Psoas muscle (tissue), 8 donors: ENCODE data around the gene TUFM. TPM values are rescaled to one million over a fixed set of nuclear protein-coding genes. Genes with fewer than 3 reads are reported as not detected.

Experiments
- ATAC-seq, 4 donors: fragments of 200-7000 bp; cut with Tn5 transposase; one replicate each; pipeline ENCODE4 v1.9.1; 2020; ENCODE audit warnings: moderate library complexity in 3 of 4, mild to moderate bottlenecking in 2 of 4
- DNase-seq, 2 donors: peaks; one replicate each; pipeline ENCODE4 v3.0.0-alpha.2; 2020
- H3K27ac ChIP-seq: fragments of 200-600 bp; one replicate; pipeline ENCODE4 v1.8.0; 2022
- H3K27me3 ChIP-seq, 3 donors: fragments of 200-600 bp in 1 of 3; one replicate each; pipeline versions ENCODE4 v1.6.1 to v1.8.0; 2013 to 2022; ENCODE audit warnings: low read length in 2 of 3, mild to moderate bottlenecking in 2 of 3, moderate library complexity in 1 of 3; ENCODE audit not compliant: insufficient read depth in 3 of 3
- H3K36me3 ChIP-seq, 2 donors: fragments of 200-600 bp in 1 of 2; one replicate each; pipeline versions ENCODE4 v1.6.1 to v1.8.0; 2013 to 2022; ENCODE audit warnings: low read depth in 1 of 2, mild to moderate bottlenecking in 1 of 2, moderate library complexity in 1 of 2; ENCODE audit not compliant: insufficient read depth in 1 of 2
- H3K4me1 ChIP-seq: fragments of 200-600 bp; one replicate; pipeline ENCODE4 v1.8.0; 2022
- H3K4me3 ChIP-seq: fragments of 200-600 bp; one replicate; pipeline ENCODE4 v1.8.0; 2022; ENCODE audit warnings: mild to moderate bottlenecking
- H3K9me3 ChIP-seq: fragments of 200-600 bp; one replicate; pipeline ENCODE4 v1.8.0; 2022
- CTCF ChIP-seq: fragments of 200-600 bp; IDR thresholded peaks from one replicate; pipeline ENCODE4 v1.8.0; 2022; ENCODE audit warnings: antibody characterized with exemption
- WGBS, 3 donors: extraction: QIAGEN DNeasy Blood & Tissue Kit; methylation state at CpG; one replicate each; pipeline versions ENCODE4 v1.1.6 to v1.1.7; 2013; 5-methylcytosine and 5-hydroxymethylcytosine counted together
- intact Hi-C, 2 donors: fragments of 100-400 bp; cut with DNase I; formaldehyde crosslinking; loops; one replicate each; pipeline versions ENCODE4 v1.11.0 to v1.14.2; 2022
- polyA plus RNA-seq, 3 donors: library from polyadenylated mRNA; stranded (reverse); fragments of 200-250 nt; gene quantifications; one replicate each; pipeline ENCODE4 v1.2.3, GENCODE V29; 2013
- total RNA-seq, 4 donors: library from RNA; stranded (reverse); fragmentation: NEBNext Ultra II Directional in 2 of 4; extraction: Animal tissue kit (Norgen Biotek cat#: 25700) in 2 of 4; gene quantifications; one replicate each; pipeline versions ENCODE4 v1.2.1 to v1.2.4, GENCODE V29; 2021 to 2023
- donor health status: healthy with polysubstance abuse.
- donor health status: DM: no; HTN: no; CAD: no; lungs with moderate emphysema.
- donor health status: Bipolar disorder and iron deficiency.
- donor health status: healthy.
- donor health status: DM: yes; HTN: yes; CAD: no.
- donor health status: DM: no; HTN: no; CAD: no.
- donor health status: DM: no; HTN: no; CAD: no.
- donor health status: DM: yes; HTN: yes; CAD: no.

The TUFM gene
- total and polyA plus RNA-seq, 7 donors: 155 to 355 (median 211) TPM

GRCh38 chr16:28876019-28876659, 30.0 kb upstream of the TUFM start:
- no peak for TF ChIP-seq CTCF
- Histone ChIP-seq H3K9me3 (no peaks in the 10 kb centered on the region), H3K27ac (peak overlapping the region; percentile 88), H3K36me3 (peaks cover 0 to 36% of the 10 kb centered on the region in 2 donors), H3K4me3 (peak overlapping the region; percentile 41), H3K4me1 (peaks cover 33% of the 10 kb centered on the region), H3K27me3 (no peaks in the 10 kb centered on the region)
- 23 to 32% (median 27%) methylated on average over 17 of the region's 17 CpGs for WGBS, 3 donors
- DNase-seq: no peak
- ATAC-seq: no peak
- intact Hi-C loops: no loop called here

DNA sequence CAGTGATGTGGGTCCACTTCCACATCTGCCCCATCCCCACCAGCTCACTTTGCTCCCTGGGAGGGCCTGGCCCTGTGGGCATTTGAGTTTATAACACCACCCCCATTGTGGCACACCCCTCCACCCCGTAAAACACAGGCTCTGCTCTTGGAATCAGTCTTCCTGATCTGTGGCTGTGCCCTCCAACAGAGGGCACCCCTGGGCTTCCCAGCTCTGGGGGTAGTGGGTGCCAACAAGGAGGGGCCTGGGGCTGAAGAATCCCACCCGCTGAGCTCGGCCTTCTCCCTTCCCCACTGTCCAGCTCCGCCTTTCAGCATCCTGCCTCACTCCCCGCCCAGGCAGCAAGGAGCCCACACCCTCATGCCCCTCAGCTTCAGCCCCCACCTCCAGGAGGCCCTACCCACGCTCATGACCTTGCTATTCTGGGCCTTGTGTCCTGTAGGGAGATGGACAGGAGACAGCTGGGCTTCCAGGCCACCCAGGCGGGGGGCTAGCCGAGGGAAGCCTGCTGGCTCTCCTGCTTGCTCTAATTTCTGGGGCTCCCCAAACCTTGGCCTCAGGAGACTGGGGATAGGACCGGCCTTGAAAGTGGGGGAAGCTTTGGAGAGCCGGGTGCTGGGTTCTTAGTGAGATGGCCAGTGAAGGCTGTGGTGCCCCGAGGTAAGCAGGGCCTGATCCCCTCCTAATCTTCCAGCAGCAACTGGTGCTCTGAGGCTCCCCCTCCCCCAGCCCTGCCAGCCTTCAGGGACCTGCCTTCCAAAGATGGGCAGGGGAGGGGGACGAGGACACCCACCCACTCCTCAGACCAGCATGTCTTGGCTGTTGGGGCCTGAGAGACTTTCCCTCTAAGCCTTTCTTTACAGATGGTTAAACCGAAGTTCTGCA, 29.2 kb upstream of the TUFM start:
- peak in 1 of 2 donors; percentile 87 for DNase-seq
- H3K36me3 ChIP-seq: peaks cover 0 to 44% of the 10 kb centered on the region in 2 donors

GRCh38 chr16:28874406-28874805, 28.3 kb upstream of the TUFM start:
- DNase-seq (no peak), ATAC-seq (no peak)
- Histone ChIP-seq H3K27ac (no peak overlapping the region), H3K27me3 (no peaks in the 10 kb centered on the region), H3K9me3 (no peaks in the 10 kb centered on the region), H3K4me3 (no peak overlapping the region), H3K36me3 (peaks cover 0 to 54% of the 10 kb centered on the region in 2 donors), H3K4me1 (peaks cover 25% of the 10 kb centered on the region)
- 90 to 94% (median 93%) methylated on average over 6 of the region's 6 CpGs for WGBS, 3 donors
- no peak for TF ChIP-seq CTCF
- intact Hi-C loops: no loop called here

More for the DNA sequence above, 29.2 kb upstream of the TUFM start:
- Histone ChIP-seq H3K4me1 (peaks cover 30% of the 10 kb centered on the region), H3K27me3 (no peaks in the 10 kb centered on the region), H3K4me3 (peak overlapping the region; percentile 41), H3K27ac (peak overlapping the region; percentile 88), H3K9me3 (no peaks in the 10 kb centered on the region)
- 13 to 23% (median 18%) methylated on average over 13 of the region's 13 CpGs for WGBS, 3 donors
- peak; percentile 55 to 72 (median 64) for ATAC-seq
- TF ChIP-seq CTCF: peak; percentile 16
- intact Hi-C loops: loop anchor here in 1 of 2 donors (1.0 kb wide), 1 partner anchor 70 kb away; no protein-coding TSS in a partner anchor

DNA sequence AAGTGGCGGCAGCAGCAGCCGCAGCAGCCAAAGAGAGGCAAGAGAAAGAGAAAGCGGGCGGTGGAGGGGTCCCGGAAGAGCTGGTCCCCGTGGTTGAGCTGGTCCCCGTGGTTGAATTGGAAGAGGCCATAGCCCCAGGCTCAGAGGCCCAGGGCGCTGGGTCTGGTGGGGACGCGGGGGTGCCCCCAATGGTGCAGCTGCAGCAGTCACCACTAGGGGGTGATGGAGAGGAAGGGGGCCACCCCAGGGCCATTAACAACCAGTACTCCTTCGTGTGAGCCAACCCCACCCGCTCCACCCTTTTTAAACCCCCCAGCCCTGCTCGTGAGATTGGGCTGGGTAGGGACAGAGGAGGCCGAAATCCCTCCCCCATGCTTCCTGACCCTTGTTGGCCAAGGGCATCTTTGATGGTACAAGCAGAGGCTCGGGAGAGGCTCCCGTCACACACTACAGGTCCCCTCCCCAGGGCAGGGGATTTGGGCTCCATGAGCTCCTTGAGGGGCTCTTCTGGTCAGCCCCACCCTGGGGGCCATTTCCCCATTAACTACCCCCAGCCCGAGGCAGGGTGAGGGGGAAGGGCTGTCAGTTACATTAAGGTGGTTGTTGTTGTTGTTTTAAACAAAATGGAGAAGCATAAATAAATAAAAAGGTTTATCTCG, 27.5 kb upstream of the TUFM start:
- intact Hi-C loops: loop anchor here in 1 of 2 donors (2.0 kb wide), 1 partner anchor 71 kb away; no protein-coding TSS in a partner anchor

More for the DNA sequence above, 27.5 kb upstream of the TUFM start:
- Histone ChIP-seq H3K4me1 (peaks cover 22% of the 10 kb centered on the region), H3K4me3 (no peak overlapping the region), H3K36me3 (peaks cover 0 to 61% of the 10 kb centered on the region in 2 donors), H3K27me3 (no peaks in the 10 kb centered on the region), H3K9me3 (no peaks in the 10 kb centered on the region), H3K27ac (peak overlapping the region; percentile 46)
- peak; percentile 26 to 43 (median 30) for ATAC-seq
- 86 to 87% (median 86%) methylated on average over 17 to 18 of the region's 18 CpGs for WGBS, 3 donors
- TF ChIP-seq CTCF: peak; percentile 64
- peak in 1 of 2 donors; percentile 65 for DNase-seq
